Mucosa of rectum (tissue), 2 donors: ENCODE data around the gene DAZL.
"Not testable (repeated sequence)": the region's sequence is repeated elsewhere in the genome, so short reads cannot be mapped to it uniquely, and the experiment has no call there.

Experiments used
- H3K27ac ChIP-seq, 2 donors: one replicate each; pipeline ENCODE4 v1.7.0; 2013; ENCODE audit warnings: inconsistent platforms in 2 of 2, low read depth in 2 of 2, low read length in 2 of 2
- H3K27me3 ChIP-seq, 2 donors: one replicate each; pipeline ENCODE4 v1.7.0; 2013; ENCODE audit warnings: low read length in 2 of 2; ENCODE audit not compliant: control insufficient read depth in 2 of 2, insufficient read depth in 2 of 2
- H3K36me3 ChIP-seq, 2 donors: one replicate each; pipeline ENCODE4 v1.7.0; 2013; ENCODE audit warnings: low read length in 2 of 2; ENCODE audit not compliant: control insufficient read depth in 2 of 2, insufficient read depth in 2 of 2
- H3K4me1 ChIP-seq, 2 donors: one replicate each; pipeline ENCODE4 v1.7.0; 2013; ENCODE audit warnings: low read length in 2 of 2, mild to moderate bottlenecking in 1 of 2; ENCODE audit not compliant: control insufficient read depth in 2 of 2, insufficient read depth in 2 of 2
- H3K4me3 ChIP-seq, 2 donors: one replicate each; pipeline ENCODE4 v1.7.0; 2013; ENCODE audit warnings: low read length in 2 of 2
- H3K9ac ChIP-seq, 2 donors: one replicate each; pipeline ENCODE4 v1.7.0; 2013; ENCODE audit warnings: low read length in 2 of 2, low read depth in 1 of 2, mild to moderate bottlenecking in 1 of 2
- H3K9me3 ChIP-seq, 2 donors: one replicate each; pipeline ENCODE4 v1.7.0; 2013; ENCODE audit warnings: low read length in 2 of 2; ENCODE audit not compliant: control insufficient read depth in 2 of 2
- donor health status: healthy.
- donor health status: Normal muscosa, but diverticular disease.

The DAZL gene

GRCh38 chr3:16604887-16605602 is at the start of gene DAZL:
DAZL (minus strand) TSS chr3:16605423; CDS start chr3:16605205, 218 bp downstream.
- H3K27me3 ChIP-seq, result no peaks in the 10 kb centered on the region
- H3K9ac ChIP-seq, result no peak within 1 kb of the TSS
- no peak within 1 kb of the TSS for H3K4me3 ChIP-seq
- H3K4me1 ChIP-seq, result no peaks in the 10 kb centered on the region
- H3K9me3 ChIP-seq, result no peaks in the 10 kb centered on the region
- H3K27ac ChIP-seq, result no peak within 1 kb of the TSS
- no peaks in the 10 kb centered on the region for H3K36me3 ChIP-seq

GRCh38 chr3:16654976-16655375 is 49.8 kb upstream of the DAZL start:
- no peaks in the 10 kb centered on the region for H3K4me1 ChIP-seq
- no peaks in the 10 kb centered on the region for H3K27me3 ChIP-seq
- H3K27ac ChIP-seq, result no peak overlapping the region
- H3K9ac ChIP-seq, result no peak overlapping the region
- no peaks in the 10 kb centered on the region for H3K9me3 ChIP-seq
- no peaks in the 10 kb centered on the region for H3K36me3 ChIP-seq
- no peak overlapping the region for H3K4me3 ChIP-seq

DNA sequence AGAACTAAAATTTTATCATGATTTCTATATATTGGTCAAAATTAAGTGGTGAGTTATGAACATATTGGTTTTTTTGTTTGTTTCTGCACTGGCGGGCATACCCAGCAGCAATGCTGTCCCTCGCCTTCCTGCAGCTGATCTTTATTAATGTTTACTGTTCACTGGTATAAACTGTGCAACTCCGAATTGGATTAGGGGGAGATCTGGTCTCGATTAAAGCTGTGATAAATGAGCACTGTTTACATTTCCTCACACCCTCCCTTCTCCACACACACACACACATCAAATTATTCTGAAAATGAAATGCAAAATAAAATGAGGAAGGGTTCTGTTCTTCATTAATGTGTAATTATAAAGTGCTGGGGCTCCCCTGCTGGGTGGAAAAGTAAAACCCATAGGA is 48.5 kb upstream of the DAZL start:
- Histone ChIP-seq H3K4me1 (no peaks in the 10 kb centered on the region), H3K4me3 (no peak overlapping the region), H3K27me3 (no peaks in the 10 kb centered on the region)

DNA sequence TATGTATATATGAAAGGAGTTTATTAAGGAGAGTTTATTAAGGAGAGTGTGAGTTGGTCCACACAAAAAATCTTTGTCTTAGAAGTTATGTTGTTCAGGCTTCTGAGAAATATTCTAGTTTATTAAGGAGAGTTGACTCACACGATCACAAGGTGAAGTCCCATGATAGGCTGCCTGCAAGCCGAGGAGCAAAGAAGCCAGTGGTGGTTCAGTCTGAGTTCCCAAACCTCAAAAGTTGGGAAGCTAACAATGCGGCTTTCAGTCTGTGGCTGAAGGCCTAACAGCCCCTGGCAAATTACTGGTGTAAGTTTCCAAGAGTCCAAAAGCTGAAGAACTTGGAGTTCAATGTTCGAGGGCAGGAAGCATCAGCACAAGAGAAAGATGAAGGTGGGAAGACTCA is 42.4 kb upstream of the DAZL start:
- H3K4me3 ChIP-seq, result no peak overlapping the region
- H3K36me3 ChIP-seq, result no peaks in the 10 kb centered on the region
- H3K27me3 ChIP-seq, result no peaks in the 10 kb centered on the region
- no peak overlapping the region for H3K27ac ChIP-seq
- H3K9me3 ChIP-seq, result no peaks in the 10 kb centered on the region
- no peak overlapping the region for H3K9ac ChIP-seq
- no peaks in the 10 kb centered on the region for H3K4me1 ChIP-seq

More for the DNA sequence above, 48.5 kb upstream of the DAZL start:
- H3K27ac ChIP-seq, result no peak overlapping the region
- no peaks in the 10 kb centered on the region for H3K36me3 ChIP-seq
- no peak overlapping the region for H3K9ac ChIP-seq
- no peaks in the 10 kb centered on the region for H3K9me3 ChIP-seq

- Histone ChIP-seq H3K4me1 (no peaks in the 10 kb centered on the region), H3K27ac (no peak overlapping the region), H3K4me3 (no peak overlapping the region), H3K27me3 (no peaks in the 10 kb centered on the region), H3K36me3 (no peaks in the 10 kb centered on the region), H3K9me3 (no peaks in the 10 kb centered on the region), H3K9ac (no peak overlapping the region)
Measured at GRCh38 chr3:16639806-16640205, 34.6 kb upstream of the DAZL start.

DNA sequence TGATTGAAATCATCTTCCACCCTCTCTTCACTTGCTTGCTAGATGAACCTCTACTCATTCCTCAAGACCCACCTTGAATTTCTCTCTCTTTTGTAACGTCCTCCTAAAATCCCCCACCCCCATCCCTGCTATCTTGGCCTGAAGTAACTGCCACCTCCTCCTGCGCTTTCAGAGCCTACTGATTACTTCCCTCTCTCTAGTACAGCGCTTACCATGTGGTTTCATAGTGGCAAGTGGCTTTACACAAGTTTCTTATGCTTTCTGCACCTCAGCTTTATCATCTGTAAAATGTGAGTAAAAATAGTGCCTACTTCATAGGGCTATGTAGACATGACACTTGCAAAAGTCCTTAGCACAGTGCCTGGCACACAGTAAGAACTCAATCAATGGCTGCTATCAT is 28.7 kb upstream of the DAZL start:
- Histone ChIP-seq H3K9me3 (no peaks in the 10 kb centered on the region), H3K27ac (no peak overlapping the region), H3K4me1 (no peaks in the 10 kb centered on the region), H3K9ac (no peak overlapping the region), H3K27me3 (no peaks in the 10 kb centered on the region), H3K4me3 (no peak overlapping the region), H3K36me3 (no peaks in the 10 kb centered on the region)

DNA sequence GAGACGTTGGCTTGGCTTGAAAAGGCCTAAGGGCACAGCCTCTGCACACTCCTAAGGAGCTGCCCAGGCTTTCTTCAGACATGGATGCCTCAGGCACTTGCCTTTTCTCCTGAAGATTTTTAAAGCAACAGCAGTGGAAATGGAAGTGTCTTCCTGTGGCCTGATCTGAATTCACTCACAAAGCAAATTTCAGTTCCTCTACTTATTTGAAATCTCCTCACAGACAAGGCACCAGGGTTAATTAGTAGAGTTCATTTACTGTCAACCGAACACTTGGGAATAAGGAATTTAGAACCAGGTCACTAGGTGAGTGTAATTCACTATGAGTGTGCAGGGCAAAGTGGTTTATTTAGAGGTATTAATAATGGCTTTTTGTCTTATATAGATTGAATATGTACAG is 27.2 kb upstream of the DAZL start:
- Histone ChIP-seq H3K9me3 (no peaks in the 10 kb centered on the region), H3K4me3 (no peak overlapping the region), H3K4me1 (no peaks in the 10 kb centered on the region), H3K9ac (no peak overlapping the region), H3K36me3 (no peaks in the 10 kb centered on the region), H3K27me3 (no peaks in the 10 kb centered on the region), H3K27ac (no peak overlapping the region)

DNA sequence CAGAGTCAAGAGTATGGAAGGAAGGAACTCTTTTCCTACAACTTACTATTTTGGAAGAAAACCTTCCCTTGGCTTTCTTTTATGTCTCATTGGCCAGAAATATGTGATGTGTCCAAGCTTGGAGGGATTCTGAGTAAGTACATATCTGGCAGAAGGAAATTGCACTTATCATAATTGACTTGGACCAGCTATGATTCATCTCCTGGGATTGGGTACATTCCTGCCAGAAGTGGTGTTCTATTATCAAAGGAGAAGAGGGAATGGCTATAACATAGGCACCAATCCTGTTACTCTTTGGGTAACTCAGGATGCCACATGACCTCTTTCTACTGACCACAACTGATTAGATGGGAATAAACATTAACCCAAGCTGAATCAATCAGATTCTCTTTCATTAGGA is 13.5 kb upstream of the DAZL start:
- Histone ChIP-seq H3K4me1 (no peaks in the 10 kb centered on the region), H3K9ac (no peak overlapping the region), H3K27ac (no peak overlapping the region), H3K36me3 (no peaks in the 10 kb centered on the region), H3K27me3 (no peaks in the 10 kb centered on the region), H3K9me3 (peaks cover 0 to 1% of the 10 kb centered on the region in 2 donors), H3K4me3 (no peak overlapping the region)

DNA sequence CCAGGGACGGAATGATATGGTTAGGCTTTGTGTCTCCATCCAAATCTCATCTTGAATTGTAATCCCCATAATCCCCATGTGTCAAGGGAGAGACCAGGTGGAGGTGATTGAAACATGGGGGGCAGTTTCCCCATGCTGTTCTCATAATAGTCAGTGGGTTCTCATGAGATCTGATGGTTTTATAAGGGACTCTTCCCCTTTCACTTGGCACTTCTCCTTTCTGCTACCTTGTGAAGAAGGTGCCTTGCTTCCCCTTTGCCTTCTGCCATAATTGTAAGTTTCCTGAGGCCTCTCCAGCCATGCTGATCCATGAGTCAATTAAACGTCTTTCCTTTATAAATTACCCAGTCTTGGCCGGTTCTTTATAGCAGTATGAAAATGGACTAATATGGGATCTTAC is 11.9 kb upstream of the DAZL start:
- H3K27me3 ChIP-seq, result not testable (repeated sequence)

GRCh38 chr3:16616083-16616482 is 10.9 kb upstream of the DAZL start:
- Histone ChIP-seq H3K27ac (no peak overlapping the region), H3K27me3 (no peaks in the 10 kb centered on the region), H3K9ac (no peak overlapping the region), H3K4me3 (no peak overlapping the region), H3K9me3 (peaks cover 0 to 1% of the 10 kb centered on the region in 2 donors), H3K4me1 (no peaks in the 10 kb centered on the region), H3K36me3 (no peaks in the 10 kb centered on the region)

More for the DNA sequence above, 11.9 kb upstream of the DAZL start:
- not testable (repeated sequence) for H3K4me1 ChIP-seq, H3K27ac ChIP-seq, H3K9ac ChIP-seq, H3K9me3 ChIP-seq, H3K36me3 ChIP-seq, H3K4me3 ChIP-seq
